Measurements from ENCODE around the gene ADARB1.

DNA sequence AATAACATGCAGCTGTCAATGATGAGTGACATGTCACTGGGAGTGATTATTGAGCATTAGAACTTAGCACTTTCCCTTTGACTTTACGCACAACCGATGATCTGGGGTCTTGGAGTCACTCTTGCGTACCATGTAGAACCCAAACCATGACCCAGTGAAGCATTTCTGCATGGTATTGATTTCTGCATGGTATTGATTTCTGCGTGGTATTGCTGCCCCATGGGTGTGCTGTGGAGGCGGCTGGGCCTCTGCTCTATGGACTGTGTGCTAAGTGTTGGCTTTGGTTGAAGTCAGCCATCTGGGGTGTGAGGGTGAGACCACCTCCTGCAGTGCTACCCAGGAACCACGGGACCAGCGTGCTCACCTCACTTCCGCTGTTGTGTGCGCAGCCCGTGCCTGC, 98.0 kb downstream of the ADARB1 start:
- TF ChIP-seq, protein P1, sequence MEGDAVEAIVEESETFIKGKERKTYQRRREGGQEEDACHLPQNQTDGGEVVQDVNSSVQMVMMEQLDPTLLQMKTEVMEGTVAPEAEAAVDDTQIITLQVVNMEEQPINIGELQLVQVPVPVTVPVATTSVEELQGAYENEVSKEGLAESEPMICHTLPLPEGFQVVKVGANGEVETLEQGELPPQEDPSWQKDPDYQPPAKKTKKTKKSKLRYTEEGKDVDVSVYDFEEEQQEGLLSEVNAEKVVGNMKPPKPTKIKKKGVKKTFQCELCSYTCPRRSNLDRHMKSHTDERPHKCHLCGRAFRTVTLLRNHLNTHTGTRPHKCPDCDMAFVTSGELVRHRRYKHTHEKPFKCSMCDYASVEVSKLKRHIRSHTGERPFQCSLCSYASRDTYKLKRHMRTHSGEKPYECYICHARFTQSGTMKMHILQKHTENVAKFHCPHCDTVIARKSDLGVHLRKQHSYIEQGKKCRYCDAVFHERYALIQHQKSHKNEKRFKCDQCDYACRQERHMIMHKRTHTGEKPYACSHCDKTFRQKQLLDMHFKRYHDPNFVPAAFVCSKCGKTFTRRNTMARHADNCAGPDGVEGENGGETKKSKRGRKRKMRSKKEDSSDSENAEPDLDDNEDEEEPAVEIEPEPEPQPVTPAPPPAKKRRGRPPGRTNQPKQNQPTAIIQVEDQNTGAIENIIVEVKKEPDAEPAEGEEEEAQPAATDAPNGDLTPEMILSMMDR (IDR thresholded peaks at IDR 0.05) = no peak
- TF ChIP-seq, protein P2, sequence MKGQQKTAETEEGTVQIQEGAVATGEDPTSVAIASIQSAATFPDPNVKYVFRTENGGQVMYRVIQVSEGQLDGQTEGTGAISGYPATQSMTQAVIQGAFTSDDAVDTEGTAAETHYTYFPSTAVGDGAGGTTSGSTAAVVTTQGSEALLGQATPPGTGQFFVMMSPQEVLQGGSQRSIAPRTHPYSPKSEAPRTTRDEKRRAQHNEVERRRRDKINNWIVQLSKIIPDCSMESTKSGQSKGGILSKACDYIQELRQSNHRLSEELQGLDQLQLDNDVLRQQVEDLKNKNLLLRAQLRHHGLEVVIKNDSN (CRISPR knock-in tag; IDR thresholded peaks at IDR 0.05) = no peak
- TF ChIP-seq CREB1 (CRISPR knock-in tag; IDR thresholded peaks at IDR 0.05) = no peak
- TF ChIP-seq ZNF232 (CRISPR knock-in tag; IDR thresholded peaks at IDR 0.05) = no peak
- no peak for TF ChIP-seq IRF1 (CRISPR knock-in tag; IDR thresholded peaks at IDR 0.05)
- no peak for TF ChIP-seq CBFB (CRISPR knock-in tag; IDR thresholded peaks at IDR 0.05; ENCODE audit: low read depth)
- TF ChIP-seq, protein P3, sequence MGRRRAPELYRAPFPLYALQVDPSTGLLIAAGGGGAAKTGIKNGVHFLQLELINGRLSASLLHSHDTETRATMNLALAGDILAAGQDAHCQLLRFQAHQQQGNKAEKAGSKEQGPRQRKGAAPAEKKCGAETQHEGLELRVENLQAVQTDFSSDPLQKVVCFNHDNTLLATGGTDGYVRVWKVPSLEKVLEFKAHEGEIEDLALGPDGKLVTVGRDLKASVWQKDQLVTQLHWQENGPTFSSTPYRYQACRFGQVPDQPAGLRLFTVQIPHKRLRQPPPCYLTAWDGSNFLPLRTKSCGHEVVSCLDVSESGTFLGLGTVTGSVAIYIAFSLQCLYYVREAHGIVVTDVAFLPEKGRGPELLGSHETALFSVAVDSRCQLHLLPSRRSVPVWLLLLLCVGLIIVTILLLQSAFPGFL (CRISPR knock-in tag; IDR thresholded peaks at IDR 0.05; ENCODE audit: borderline replicate concordance) = no peak
- TF ChIP-seq ETV6 (CRISPR knock-in tag; IDR thresholded peaks at IDR 0.05) = no peak
- TF ChIP-seq KAT7 (CRISPR knock-in tag; IDR thresholded peaks at IDR 0.05; ENCODE audit: borderline replicate concordance) = no peak
- TF ChIP-seq, protein P4, sequence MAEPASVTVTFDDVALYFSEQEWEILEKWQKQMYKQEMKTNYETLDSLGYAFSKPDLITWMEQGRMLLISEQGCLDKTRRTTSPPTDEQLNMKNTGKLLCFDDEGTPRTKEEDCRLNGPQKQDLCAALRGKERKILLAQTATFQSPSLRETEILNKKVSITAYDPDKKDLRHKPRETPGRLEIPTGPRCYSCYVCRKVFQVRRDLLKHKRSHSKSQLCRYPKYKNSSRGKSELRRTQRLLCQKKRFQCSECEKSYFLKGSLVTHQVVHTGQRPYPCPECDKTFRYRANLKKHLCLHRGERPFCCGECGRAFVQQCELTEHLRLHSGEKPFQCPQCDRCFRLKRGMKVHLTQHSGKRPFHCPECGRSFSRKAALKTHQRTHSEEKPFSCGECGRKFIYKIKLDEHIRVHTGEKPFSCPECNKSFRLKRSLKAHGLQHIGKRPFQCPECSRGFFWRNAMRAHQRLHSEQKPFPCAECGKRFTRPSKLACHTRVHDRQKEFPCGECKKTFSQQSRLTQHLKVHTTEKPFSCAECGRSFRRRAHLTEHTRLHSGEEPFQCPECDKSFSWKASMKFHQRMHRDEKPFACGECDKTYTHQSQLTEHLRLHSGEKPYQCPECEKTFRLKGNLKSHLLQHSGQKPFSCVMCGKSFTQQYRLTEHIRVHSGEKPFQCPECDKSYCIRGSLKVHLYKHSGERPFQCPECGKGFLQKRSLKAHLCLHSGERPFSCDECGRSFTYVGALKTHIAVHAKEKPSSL (CRISPR knock-in tag; conservative IDR thresholded peaks at IDR 0.05) = no peak
- no peak for TF ChIP-seq ELF4 (CRISPR knock-in tag; IDR thresholded peaks at IDR 0.05; ENCODE audit: low read depth)
- no peak for TF ChIP-seq TP53 (CRISPR knock-in tag; IDR thresholded peaks at IDR 0.05)
- TF ChIP-seq, protein P5, sequence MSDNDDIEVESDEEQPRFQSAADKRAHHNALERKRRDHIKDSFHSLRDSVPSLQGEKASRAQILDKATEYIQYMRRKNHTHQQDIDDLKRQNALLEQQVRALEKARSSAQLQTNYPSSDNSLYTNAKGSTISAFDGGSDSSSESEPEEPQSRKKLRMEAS (CRISPR knock-in tag; IDR thresholded peaks at IDR 0.05) = no peak

All from WTC11 (cell line).